Activated CD4-positive, alpha-beta T cell treated with anti-CD3 and anti-CD28 coated beads, Interleukin-2, amount 50 U/mL, for 48 hours (primary cell): ENCODE data around the gene HECW1.
A peak's percentile ranks its signal among the peaks of the same experiment; 100 is the strongest.
"Not testable (repeated sequence)": the region's sequence is repeated elsewhere in the genome, so short reads cannot be mapped to it uniquely, and the experiment has no call there.

Source experiments
- DNase-seq, 2 experiments: peaks; one replicate each; pipeline ENCODE4 v3.0.0-alpha.2; 2020

The HECW1 gene

GRCh38 chr7:43112941-43113621, 634 bp downstream of the HECW1 start:
- DNase-seq: no peak

- peak; percentile 3 to 5 for DNase-seq
Observed at GRCh38 chr7:43113622-43114457, 1.4 kb downstream of the HECW1 start.

- no peak for DNase-seq
Observed at GRCh38 chr7:43114458-43114780, 2.0 kb downstream of the HECW1 start.

- no peak for DNase-seq
Observed at GRCh38 chr7:43116451-43116850, 4.0 kb downstream of the HECW1 start.

- DNase-seq: no peak
Observed at GRCh38 chr7:43117095-43117494, 4.6 kb downstream of the HECW1 start.

- DNase-seq: no peak
Observed at GRCh38 chr7:43117861-43118260, 5.4 kb downstream of the HECW1 start.

GRCh38 chr7:43118313-43118712, 5.9 kb downstream of the HECW1 start:
- no peak for DNase-seq

- DNase-seq: no peak
Observed at GRCh38 chr7:43119371-43120075, 7.1 kb downstream of the HECW1 start.

- no peak for DNase-seq
Observed at GRCh38 chr7:43121973-43122372, 9.5 kb downstream of the HECW1 start.

- no peak for DNase-seq
Observed at GRCh38 chr7:43123457-43123856, 11.0 kb downstream of the HECW1 start.

GRCh38 chr7:43124388-43124787, 11.9 kb downstream of the HECW1 start:
- DNase-seq: no peak

GRCh38 chr7:43130347-43130746, 17.9 kb downstream of the HECW1 start:
- no peak for DNase-seq

- no peak for DNase-seq
Observed at GRCh38 chr7:43135129-43135528, 22.7 kb downstream of the HECW1 start.

- no peak for DNase-seq
Observed at GRCh38 chr7:43136064-43136463, 23.6 kb downstream of the HECW1 start.

- not testable (repeated sequence) for DNase-seq
Observed at GRCh38 chr7:43137121-43137744, 24.8 kb downstream of the HECW1 start.

GRCh38 chr7:43137811-43138210, 25.4 kb downstream of the HECW1 start:
- no peak for DNase-seq

GRCh38 chr7:43138710-43139109, 26.3 kb downstream of the HECW1 start:
- no peak for DNase-seq

GRCh38 chr7:43139137-43139536, 26.7 kb downstream of the HECW1 start:
- no peak for DNase-seq

- no peak for DNase-seq
Observed at GRCh38 chr7:43140186-43140585, 27.7 kb downstream of the HECW1 start.

- DNase-seq: no peak
Observed at GRCh38 chr7:43141091-43141490, 28.6 kb downstream of the HECW1 start.

- no peak for DNase-seq
Observed at GRCh38 chr7:43142703-43143102, 30.3 kb downstream of the HECW1 start.

- no peak for DNase-seq
Observed at GRCh38 chr7:43143918-43144589, 31.6 kb downstream of the HECW1 start.
